Measurements from ENCODE around the gene CD7.

CD7 gene

DNA sequence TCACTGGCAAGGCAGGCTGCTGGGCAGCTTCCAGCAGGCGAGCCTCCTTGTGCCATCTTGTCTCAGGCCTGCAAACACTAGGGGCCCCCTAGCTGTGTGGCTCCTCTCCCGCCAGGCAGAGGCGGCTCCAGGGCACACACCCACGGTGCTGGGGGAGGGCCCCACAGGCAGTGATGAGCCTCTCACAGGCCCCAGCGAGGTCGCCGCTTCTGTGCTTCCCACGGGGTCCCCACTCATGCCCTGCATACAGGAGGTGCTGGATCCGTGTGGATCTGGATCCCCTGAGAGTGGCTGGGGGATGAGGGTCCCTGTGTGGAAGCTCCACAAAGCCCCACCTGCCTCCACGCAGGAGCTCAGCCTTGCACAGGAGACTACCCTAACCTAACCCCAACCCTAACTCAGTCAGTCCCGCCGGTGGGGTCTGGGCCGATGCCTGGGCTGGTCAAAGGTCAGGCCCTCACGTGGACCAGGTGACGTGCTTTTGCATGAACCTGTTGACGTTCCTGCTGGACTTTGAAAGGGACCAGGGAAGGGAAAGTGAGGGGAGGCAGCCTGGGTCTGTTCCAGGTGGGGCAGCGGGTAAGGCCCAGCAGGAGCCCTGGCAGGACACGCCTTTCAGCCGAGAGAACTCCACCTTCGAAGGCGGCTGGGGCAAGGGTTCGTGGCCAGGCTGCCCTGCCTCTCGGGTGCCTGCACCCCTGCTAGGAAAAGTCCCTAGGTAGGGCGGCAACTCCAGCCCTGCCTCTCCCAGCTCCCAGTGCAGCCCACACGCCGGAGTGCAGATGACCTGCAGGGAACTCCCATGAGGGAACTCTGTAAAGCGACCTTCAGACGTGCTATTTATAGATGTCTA, 11.0 kb upstream of the CD7 start:
- no peak for DNase-seq

GRCh38 chr17:82327757-82328140, 10.3 kb upstream of the CD7 start:
- no peak for DNase-seq

DNA sequence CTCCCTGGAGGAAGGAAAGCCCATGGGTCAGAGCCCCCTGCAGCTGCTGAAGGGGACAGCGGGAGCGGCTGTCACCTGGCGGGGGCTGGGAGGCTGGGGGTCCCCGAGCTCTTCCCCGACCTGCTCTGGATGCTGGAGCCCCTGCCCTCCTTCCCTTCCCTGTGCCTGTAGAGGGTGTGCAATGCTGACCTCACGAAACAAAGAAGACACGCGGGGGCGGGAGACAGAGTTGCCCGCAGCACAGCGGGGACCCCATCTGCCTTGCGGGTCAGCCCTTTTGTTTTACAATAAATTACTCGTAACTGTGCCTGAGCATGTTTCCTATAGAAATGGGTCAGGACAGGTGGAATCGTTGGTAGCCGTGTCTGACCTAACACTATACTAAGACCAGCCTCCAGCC, 9.9 kb upstream of the CD7 start:
- DNase-seq = no peak

DNA sequence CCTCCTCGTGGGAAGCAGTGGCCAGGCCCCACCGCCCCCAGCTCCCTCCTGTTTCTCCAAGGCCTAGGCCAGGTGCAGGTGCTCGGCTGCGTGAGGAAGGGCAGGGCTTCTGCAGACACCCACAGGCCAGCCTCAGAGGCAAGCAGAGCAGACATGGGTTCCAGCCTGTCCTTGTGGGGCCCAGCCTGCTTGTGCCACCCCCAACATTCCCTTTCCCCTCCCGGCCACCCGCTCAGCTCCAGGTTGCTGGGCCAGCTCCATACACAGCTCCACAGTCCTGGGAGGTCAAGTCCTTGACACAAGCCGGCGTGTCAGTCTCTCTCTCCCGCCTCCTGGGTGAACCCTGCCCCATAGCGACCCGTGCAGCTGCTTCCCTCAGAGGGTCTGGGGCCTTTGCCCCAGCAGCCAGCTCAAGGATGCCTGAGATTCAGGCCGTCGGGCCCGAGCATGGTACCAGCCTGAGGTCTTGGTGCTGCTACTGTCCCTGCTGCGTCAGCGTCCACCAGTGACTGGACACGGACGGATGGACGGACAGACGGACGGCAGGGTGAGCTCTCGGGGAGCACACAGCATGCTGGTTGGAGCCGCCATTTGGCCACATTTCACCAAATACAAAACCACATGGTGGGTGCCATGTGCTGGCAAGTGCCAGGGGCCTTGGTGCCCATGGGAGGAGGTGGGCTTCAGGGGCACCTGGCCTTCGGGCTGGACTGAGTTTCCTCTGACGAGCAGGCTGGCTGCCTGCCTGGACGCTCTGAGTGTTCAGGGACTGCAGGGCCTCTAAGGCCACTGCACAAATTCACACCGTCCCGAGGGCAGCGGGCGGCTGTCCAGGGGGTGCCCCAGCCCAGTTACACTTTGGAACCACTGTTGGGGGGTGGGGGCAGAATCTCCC, 8.1 kb upstream of the CD7 start:
- DNase-seq = no peak

- DNase-seq = peak in 1 of 2 experiments; percentile 44
Measured at GRCh38 chr17:82324566-82325285, 7.3 kb upstream of the CD7 start.

DNA sequence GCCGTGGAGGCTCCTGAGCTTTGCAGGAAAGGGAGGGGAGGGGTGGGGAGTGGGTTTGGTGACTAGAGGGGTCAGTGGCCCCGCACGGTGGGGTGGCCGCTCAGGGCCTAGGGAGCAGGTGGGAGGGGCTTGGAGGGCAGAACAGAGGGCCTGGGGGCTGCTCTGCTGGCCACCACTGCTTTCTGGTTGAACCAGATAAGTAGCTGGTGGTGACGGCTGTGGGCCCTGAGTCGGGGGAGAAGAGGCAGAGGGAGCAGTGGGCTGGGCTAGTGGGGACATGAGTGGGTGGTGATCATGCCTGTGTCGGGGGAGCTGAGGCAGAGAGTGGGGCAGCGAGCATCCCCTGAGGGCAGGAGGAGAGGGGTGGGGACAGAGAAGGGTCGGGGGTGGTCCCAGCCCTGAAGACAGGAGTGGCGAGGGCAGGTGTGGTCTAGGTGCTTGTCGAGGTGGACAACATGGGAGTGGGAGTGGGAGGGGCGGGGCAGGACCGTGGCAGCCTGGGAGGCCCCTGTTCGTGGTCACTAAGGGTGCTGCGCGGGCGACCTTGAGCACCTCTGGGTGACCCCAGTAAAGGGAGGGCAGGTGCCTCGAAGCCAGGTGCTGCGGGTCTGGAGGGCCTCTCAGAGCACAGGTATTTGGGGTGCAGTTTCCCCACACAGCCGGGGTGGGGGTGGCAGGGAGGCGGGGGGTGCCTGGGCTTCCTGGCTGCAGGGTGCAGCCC, 6.3 kb upstream of the CD7 start:
- DNase-seq = no peak

- no peak for DNase-seq
Measured at GRCh38 chr17:82322526-82323453, 5.4 kb upstream of the CD7 start.

DNA sequence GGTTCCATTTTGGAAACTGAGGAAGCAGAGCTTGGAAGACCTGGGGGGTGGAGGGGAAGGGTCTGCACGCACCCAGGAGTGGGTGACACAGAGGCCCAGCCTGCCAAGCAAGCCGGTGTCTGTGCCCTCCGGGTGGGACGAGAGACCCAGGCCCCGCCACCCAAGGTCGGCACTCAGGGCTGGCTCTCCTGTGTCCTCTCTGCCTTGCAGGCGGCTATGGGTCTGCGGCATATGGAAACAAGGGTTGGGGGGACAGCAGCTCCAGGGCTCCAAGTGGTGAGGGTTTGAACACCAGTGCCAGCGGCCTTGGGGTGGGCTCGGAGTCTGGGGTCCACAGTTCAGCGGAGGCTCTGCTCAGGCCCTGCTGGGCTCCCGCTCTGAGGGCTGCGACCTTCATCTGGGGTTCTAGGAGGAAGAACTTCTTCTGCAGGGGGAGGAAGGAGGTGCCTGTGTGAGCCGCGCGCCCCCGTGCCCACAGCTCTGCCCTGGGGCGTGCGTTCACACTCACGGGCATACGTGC, 4.6 kb upstream of the CD7 start:
- peak; percentile 48 to 60 for DNase-seq

- DNase-seq = peak; percentile 85 to 87
Measured at GRCh38 chr17:82320956-82321927, 3.8 kb upstream of the CD7 start.

- DNase-seq = no peak
Measured at GRCh38 chr17:82320140-82320840, 2.9 kb upstream of the CD7 start.

- DNase-seq = no peak
Measured at GRCh38 chr17:82319619-82320062, 2.2 kb upstream of the CD7 start.

- no peak for DNase-seq
Measured at GRCh38 chr17:82318772-82319606, 1.6 kb upstream of the CD7 start.

- DNase-seq = no peak
Measured at GRCh38 chr17:82318169-82318498, 726 bp upstream of the CD7 start.

DNA sequence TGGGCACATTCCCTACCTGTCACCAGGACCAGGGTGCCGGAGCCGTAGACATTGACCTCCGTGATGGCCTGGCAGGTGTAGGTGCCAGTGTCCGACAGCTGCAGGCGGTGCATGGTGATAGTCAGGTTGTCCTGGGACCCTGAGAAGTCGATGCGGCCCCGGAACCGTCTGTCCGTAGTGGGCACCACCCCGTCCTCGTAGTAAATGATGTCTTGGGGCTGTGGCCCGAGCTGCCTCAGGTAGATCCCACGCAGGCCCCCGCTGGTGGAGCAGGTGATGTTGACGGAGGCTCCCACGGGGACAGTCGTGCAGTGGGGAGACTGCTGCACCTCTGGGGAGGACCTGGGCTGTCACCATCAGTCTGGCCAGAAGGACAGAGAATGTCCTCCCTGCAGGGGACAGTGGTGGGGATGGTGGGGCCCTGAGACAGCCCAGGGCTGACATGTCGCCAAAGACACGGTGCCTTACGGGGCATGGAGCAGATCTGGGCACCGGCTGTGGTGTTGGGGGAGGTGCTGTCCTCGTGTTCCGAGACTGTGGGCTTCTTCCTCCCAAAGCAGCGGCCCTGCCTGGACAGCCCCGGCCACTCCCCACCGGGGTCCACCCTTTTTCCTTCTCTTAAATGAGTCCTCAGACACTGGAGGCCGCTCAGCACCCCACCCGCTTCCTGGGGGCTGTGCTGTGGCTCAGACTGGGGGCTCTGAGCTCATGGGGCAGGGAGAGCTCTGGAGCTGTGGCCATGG, 586 bp downstream of the CD7 start:
- peak in 1 of 2 experiments; percentile 66 for DNase-seq

DNA sequence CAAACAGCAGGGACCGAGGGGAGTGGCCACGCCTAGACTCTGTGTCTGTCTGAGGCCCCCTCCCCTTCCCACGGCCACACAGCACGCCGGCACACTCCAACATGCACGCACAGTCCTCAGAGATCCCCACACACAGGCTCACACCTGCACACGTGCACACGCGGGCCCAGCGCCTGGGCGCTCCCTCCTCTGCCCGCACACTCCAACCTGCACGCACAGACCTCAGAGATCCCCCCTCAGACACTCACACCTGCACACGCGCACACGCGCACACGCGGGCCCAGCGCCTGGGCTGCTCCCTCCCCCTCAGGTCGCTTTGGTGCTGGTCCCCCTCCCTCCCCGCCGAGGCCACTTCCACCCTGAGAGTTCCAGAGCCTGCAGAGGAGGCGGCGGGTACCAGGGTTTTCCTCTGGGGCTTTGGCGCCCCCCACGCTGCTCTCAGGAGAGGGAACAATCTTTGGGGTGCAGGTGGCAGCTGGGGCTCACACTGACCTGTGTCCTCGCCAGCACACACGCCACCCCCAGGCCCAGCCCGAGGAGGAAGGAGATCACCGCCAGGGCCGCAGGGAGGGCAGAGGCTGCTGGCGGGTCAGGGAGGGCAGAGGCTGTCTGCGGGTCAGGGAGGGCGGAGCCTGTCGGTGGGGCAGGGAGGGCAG, 1.6 kb downstream of the CD7 start:
- DNase-seq = peak; percentile 65 to 71

DNA sequence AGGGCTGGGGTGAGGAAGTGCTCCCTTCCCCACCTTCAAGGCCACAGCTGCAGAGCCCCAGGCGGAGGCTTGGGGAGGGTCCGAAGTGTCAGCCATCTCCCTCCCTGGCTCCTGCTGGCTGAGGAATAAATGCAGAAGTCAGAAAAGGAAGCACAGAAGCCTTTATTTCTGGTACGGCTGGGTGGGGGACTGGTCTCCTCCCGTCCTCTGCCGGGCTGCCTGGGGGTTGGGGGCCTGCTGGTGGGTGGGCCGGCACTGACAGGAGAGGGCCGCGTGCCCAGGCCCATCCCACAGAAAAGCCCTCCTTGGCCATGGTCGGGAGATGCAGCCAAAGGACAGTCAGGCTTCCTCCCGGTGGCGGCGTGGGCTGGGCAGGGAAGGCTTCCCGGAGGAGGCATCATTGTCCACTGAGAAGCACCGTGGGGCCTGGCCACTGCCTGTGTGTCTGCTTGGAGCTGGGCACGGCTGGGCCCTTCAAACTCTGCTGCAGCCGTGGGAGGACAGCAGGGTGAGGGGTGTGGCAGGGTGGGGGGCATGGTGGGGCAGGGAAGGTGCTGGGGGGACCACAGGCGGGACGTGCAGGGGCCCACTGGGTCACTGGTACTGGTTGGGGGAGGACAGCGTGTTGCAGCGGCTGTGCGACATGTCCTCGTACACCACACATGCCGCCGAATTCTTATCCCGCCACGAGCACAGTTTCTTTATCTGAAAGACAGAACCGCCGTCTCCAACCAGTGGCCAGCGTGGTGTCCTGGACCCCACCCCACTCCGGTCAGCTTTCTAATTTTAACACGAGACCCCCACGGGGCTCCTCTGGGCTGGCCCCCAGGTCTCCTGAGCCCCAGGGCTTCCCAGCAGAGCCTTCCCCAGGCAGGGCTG, 2.4 kb downstream of the CD7 start:
- no peak for DNase-seq
